RWPE1 (cell line): Measurements from ENCODE around the gene FAM171A2.
A peak's percentile ranks its signal among the peaks of the same experiment; 100 is the strongest.
"Not testable (repeated sequence)": the region's sequence is repeated elsewhere in the genome, so short reads cannot be mapped to it uniquely, and the experiment has no call there.

Experiments used
- CTCF ChIA-PET: fragments of 350-600 bp; sonication (Branson Sonifier 250); formaldehyde crosslinking; extraction: SDS; loops from one replicate; lab custom pipeline; 2021; lab: Yijun Ruan, JAX
- POLR2A ChIA-PET: fragments of 400-600 bp; formaldehyde crosslinking; extraction: SDS; loops from one replicate; lab custom pipeline; 2020; ENCODE audit warnings: antibody characterized with exemption; ENCODE audit not compliant: low non-redundant PET; lab: Yijun Ruan, JAX
- DNase-seq: peaks from one replicate; pipeline ENCODE4 v3.0.0; 2012; ENCODE audit warnings: low spot score
- H3K27ac ChIP-seq: fragments of 450-650 bp; 2 replicates; pipeline ENCODE4 v1.5.1; 2017
- TF ChIP-seq, protein P1 (sequence below): fragments of 450-650 bp; conservative IDR thresholded peaks from 2 replicates; pipeline ENCODE4 v1.5.1; 2017; ENCODE audit warnings: low read depth, mild to moderate bottlenecking

Gene FAM171A2

DNA sequence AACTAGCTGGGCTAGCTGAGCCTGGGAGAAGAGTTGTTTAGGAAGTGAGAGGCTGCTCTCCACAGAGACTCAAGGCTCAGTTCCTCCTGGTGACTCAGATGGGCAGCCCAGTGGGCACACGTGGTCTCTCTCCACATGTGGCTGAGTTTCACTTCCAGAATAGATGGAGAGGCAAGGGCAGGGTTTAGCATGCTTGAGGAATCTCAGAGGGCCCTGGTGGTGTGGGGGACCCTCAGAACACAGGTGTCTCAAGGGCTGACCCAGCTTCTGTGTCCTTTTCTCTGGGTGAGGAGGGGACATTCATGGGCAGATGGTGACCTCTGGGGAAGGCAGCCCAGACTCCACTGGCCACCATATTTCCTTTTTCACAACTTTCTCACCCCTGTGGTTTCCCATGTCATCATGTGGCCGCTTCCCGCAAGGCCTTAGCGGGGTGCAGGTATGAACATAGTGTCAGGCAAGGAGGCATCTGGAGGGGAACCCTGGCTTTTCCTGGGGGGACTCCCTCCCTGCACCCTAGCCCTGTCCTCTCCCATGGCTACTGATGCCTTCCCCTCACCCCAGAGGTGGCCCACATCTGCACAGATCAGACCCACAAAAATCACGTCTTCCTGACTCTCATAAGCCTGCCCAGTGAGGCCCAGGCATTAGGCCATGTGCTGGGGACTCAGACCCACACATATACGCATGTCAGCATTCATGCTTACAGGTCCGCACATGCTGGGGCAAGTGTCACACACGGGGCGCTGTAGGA, 15.2 kb downstream of the FAM171A2 start:
- CTCF ChIA-PET, result interaction anchor here (0.5 to 1.0 kb wide), 2 partner anchors 18 to 126 kb away, joined by 3 to 5 read pairs; no protein-coding TSS in a partner anchor
- POLR2A ChIA-PET, result interaction anchor here (0.5 kb wide), 1 partner anchor 16 kb away, joined by 5 read pairs; no protein-coding TSS in a partner anchor
- DNase-seq, result peak; percentile 76

DNA sequence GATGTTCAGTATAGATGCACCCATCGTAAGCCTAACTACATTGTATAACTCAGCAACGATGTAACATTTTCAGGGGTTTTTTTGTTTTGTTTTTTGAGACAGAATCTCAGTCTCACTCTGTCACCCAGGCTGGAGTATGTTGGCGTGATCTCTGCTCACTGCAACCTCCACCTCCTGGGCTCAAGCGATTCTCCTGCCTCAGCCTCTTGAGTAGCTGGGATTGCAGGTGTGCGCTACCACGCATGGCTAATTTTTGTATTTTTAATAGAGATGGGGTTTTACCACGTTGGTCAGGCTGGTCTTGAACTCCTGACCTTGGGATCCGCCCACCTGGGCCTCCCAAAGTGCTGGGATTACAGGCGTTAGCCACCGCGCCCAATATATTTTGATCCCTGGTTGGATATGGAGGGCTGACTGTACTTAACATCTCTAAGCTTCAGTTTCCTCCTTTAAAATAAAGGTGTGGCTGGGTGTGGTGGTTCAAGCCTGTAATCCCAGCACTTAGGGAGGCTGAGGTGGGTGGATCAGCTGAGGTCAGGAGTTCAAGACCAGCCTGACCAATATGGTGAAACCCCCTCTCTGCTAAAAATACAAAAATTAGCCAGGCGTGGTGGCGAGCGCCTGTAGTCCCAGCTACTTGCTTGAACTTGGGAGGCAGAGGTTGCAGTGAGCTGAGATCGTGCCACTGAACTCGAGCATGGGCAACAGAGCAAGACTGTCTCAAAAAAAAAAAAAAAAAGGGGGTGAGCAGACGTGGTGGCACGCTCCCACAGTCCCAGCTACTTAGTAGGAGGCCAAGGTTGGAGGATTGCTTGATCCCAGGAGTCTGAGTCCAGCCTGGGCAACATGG, 16.2 kb downstream of the FAM171A2 start:
- peak overlapping the region; percentile 92 for H3K27ac ChIP-seq
- CTCF ChIA-PET, result interaction anchor here (0.5 to 0.6 kb wide), 2 partner anchors 86 to 125 kb away, joined by 4 to 5 read pairs; no protein-coding TSS in a partner anchor

More for the DNA sequence above, 15.2 kb downstream of the FAM171A2 start:
- H3K27ac ChIP-seq, result peak overlapping the region; percentile 92
- TF ChIP-seq, protein P1, sequence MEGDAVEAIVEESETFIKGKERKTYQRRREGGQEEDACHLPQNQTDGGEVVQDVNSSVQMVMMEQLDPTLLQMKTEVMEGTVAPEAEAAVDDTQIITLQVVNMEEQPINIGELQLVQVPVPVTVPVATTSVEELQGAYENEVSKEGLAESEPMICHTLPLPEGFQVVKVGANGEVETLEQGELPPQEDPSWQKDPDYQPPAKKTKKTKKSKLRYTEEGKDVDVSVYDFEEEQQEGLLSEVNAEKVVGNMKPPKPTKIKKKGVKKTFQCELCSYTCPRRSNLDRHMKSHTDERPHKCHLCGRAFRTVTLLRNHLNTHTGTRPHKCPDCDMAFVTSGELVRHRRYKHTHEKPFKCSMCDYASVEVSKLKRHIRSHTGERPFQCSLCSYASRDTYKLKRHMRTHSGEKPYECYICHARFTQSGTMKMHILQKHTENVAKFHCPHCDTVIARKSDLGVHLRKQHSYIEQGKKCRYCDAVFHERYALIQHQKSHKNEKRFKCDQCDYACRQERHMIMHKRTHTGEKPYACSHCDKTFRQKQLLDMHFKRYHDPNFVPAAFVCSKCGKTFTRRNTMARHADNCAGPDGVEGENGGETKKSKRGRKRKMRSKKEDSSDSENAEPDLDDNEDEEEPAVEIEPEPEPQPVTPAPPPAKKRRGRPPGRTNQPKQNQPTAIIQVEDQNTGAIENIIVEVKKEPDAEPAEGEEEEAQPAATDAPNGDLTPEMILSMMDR, result no peak

DNA sequence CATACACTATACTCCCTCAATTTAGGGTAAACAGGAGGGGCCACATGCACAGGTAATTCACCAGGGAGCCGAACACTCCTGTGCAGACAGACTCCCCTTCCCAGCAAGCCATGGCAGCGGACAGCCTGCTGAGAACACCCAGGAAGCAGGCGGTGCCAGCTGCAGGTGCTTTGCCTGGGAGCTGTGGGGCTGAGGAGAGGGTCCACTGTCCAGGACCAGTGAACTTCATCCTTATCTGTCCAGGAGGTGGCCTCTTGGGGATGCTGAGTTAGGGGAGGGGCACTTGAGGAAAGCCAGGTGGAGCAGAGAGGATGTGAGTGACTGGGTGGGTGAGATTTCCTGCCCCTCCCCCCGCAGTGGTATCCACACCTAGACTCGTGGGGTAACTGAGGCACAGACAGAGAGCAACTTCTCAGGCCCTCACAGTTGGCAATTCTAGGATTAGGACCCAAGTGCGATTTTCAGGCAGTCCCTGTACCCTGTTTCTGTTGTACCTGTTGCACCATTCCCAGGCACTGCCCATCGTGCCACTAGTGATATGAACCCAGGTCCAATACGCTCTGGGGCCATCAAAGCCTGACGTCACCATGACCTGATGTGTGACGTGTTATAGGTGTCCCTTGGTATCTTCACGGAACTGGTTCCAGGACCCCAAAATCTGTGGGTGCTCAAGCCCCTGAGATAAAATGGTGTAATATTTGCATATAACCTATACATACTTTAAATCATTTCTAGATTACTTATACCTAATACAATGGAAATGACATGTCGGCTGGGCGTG, 17.4 kb downstream of the FAM171A2 start:
- H3K27ac ChIP-seq, result peak overlapping the region; percentile 92
- CTCF ChIA-PET, result interaction anchor here (0.5 to 1.3 kb wide), 13 partner anchors 7 to 676 kb away, joined by 3 to 8 read pairs (median 3); no protein-coding TSS in a partner anchor
- no peak for DNase-seq
- POLR2A ChIA-PET, result interaction anchor here (0.6 to 1.0 kb wide), 3 partner anchors 18 to 1498 kb away, joined by 3 to 5 read pairs (median 3); partner anchors contain the start of gene TMUB2
- TF ChIP-seq, protein P1, result peak; percentile 40; the same call in 1 of the 2 replicates

More for the DNA sequence above, 16.2 kb downstream of the FAM171A2 start:
- POLR2A ChIA-PET, result interaction anchor here (0.6 kb wide), 1 partner anchor 17 kb away, joined by 3 read pairs; no protein-coding TSS in a partner anchor
- DNase-seq, result not testable (repeated sequence)

DNA sequence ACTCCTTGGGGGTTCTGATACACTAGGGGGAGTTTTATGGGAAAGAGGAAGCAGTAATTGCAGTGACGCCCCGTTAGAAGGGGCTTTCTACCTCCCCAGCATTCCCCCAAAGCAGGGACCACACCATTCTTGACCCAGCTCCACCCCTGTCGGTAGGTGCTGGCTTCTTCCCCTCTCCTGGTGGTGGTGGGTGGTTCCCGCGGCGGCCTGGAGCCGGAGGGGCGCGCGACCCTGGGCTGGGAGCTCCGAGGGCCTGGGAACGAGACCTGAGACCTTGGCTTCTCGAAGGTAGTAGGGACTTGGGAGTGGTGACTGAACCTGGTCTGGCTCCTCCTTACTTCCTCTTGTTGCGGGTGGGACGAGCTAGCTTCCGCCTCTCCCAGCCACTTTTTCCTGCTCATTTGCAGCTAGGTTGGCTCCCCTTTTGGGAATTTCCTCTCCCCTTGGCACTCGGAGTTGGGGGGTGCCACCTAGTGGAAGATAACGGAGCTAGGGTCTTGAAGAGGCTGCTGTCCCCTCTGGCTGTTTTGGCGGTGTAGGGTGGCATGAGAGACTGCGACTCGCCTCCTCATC, 18.1 kb downstream of the FAM171A2 start:
- TF ChIP-seq, protein P1, result peak; percentile 73
- ChIA-PET CTCF (interaction anchor here (0.5 to 1.3 kb wide), 16 partner anchors 8 to 317 kb away, joined by 3 to 8 read pairs (median 3); no protein-coding TSS in a partner anchor), POLR2A (interaction anchor here (0.6 to 1.0 kb wide), 3 partner anchors 17 to 1497 kb away, joined by 3 to 5 read pairs (median 3); partner anchors contain the start of gene TMUB2)
- DNase-seq, result no peak
- H3K27ac ChIP-seq, result peak overlapping the region; percentile 92

DNA sequence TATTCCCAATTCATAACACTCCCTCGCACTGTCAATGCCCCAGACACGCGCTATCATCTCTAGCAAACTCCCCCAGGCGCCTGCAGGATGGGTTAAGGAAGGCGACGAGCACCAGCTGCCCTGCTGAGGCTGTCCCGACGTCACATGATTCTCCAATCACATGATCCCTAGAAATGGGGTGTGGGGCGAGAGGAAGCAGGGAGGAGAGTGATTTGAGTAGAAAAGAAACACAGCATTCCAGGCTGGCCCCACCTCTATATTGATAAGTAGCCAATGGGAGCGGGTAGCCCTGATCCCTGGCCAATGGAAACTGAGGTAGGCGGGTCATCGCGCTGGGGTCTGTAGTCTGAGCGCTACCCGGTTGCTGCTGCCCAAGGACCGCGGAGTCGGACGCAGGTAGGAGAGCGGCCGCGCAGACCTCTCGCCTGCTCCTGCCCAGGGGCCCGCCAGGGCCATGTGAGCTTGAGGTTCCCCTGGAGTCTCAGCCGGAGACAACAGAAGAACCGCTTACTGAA, 18.7 kb downstream of the FAM171A2 start, which contains the start of gene GRN:
Gene GRN, plus strand, starts transcription at position 364 of the 515 bp plus-strand sequence. CDS start 3,863 bp downstream, outside the sequence.
- peak; percentile 99 for DNase-seq
- ChIA-PET POLR2A (no interaction called here), CTCF (interaction anchor here (0.5 to 1.3 kb wide), 11 partner anchors 11 to 300 kb away, joined by 3 to 5 read pairs (median 3); no protein-coding TSS in a partner anchor)
- H3K27ac ChIP-seq, result peak within 1 kb of the TSS; percentile 92
- TF ChIP-seq, protein P1, result no peak
